A549 (cell line): ENCODE measurements around the gene NYAP2. TPM values are rescaled to one million over a fixed set of nuclear protein-coding genes. Genes with fewer than 3 reads are reported as not detected.

ENCODE experiments used
- ATAC-seq, 2 experiments: fragments of 200-7000 bp in 1 of 2; fragments of >200 bp in 1 of 2; cut with Nextera tagmentation in 1 of 2; cut with Tn5 transposase in 1 of 2; 3 replicates each; pipeline versions ENCODE4 v1.8.0 to v1.9.1; 2018 to 2020; ENCODE audit warnings: mild to moderate bottlenecking in 1 of 2, moderate library complexity in 1 of 2
- CTCF ChIA-PET: fragments of 300-600 bp; sonication (Branson Sonifier 250); formaldehyde crosslinking; extraction: SDS; loops from one replicate; lab custom pipeline; 2021; ENCODE audit warnings: antibody characterized with exemption, inconsistent platforms; lab: Yijun Ruan, JAX
- POLR2A ChIA-PET: fragments of 350-600 bp; formaldehyde crosslinking; extraction: SDS; loops from one replicate; lab custom pipeline; 2021; ENCODE audit warnings: antibody characterized with exemption, inconsistent platforms; lab: Yijun Ruan, JAX
- DNase-seq, 2 experiments: peaks; one replicate each; pipeline versions ENCODE4 v3.0.0 to v3.0.0-alpha.2; 2011 to 2016; ENCODE audit warnings: low read depth in 1 of 2, low spot score in 1 of 2
- FAIRE-seq: peaks from 2 replicates; lab custom pipeline; 2011; peaks lifted over from hg19 to GRCh38; lab: Jason Lieb, UNC
- H3K27ac ChIP-seq, 2 experiments: fragments of >200 bp; sonication (Bioruptor Twin); formaldehyde crosslinking; 3 replicates each; pipeline ENCODE4 v1.5.1; 2016 to 2017
- H3K4me1 ChIP-seq: fragments of >200 bp; sonication (Bioruptor Twin); formaldehyde crosslinking; 3 replicates; pipeline ENCODE4 v1.6.1; 2016
- H3K4me2 ChIP-seq: fragments of >200 bp; sonication (Bioruptor Twin); formaldehyde crosslinking; 3 replicates; pipeline ENCODE4 v1.6.1; 2016
- H3K4me3 ChIP-seq: fragments of >200 bp; sonication (Bioruptor Twin); formaldehyde crosslinking; 3 replicates; pipeline ENCODE4 v1.5.1; 2016
- H3K9me3 ChIP-seq: fragments of >200 bp; sonication (Bioruptor Twin); formaldehyde crosslinking; 3 replicates; pipeline ENCODE4 v1.6.1; 2016
- BCL3 ChIP-seq: fragments of >200 bp; sonication (Bioruptor Twin); formaldehyde crosslinking; IDR thresholded peaks from 3 replicates; pipeline ENCODE4 v1.6.1; 2016
- CEBPB ChIP-seq, 2 experiments: fragments of >200 bp in 1 of 2; sonication (Bioruptor Twin) in 1 of 2; formaldehyde crosslinking in 1 of 2; IDR thresholded peaks; 2 replicates each; pipeline ENCODE4 v1.6.1; 2012 to 2016
- CHD2 ChIP-seq: fragments of 150-350 bp; IDR thresholded peaks from 2 replicates; pipeline ENCODE4 v1.6.1; 2014; ENCODE audit warnings: low read length; ENCODE audit not compliant: partially characterized antibody
- ELK1 ChIP-seq: fragments of 150-350 bp; IDR thresholded peaks from 2 replicates; pipeline ENCODE4 v1.6.1; 2014; ENCODE audit warnings: low read depth, mild to moderate bottlenecking, low read length
- FOSL2 ChIP-seq, 2 experiments: fragments of 450-650 bp in 1 of 2; fragments of >200 bp in 1 of 2; sonication (Bioruptor Twin) in 1 of 2; formaldehyde crosslinking; IDR thresholded peaks; 2 replicates each; pipeline versions ENCODE4 v1.5.0 to v1.6.1; 2016 to 2020; ENCODE audit warnings: mild to moderate bottlenecking in 1 of 2, moderate library complexity in 1 of 2
- FOXS1 ChIP-seq: fragments of 250-450 bp; sonication (Bioruptor Pico); IDR thresholded peaks from 2 replicates; pipeline ENCODE4 v1.5.0; 2020; ENCODE audit warnings: mild to moderate bottlenecking, moderate library complexity
- HOXB13 ChIP-seq: fragments of 250-450 bp; sonication (Bioruptor Pico); IDR thresholded peaks from 2 replicates; pipeline ENCODE4 v1.5.0; 2020; ENCODE audit warnings: low read depth, mild to moderate bottlenecking, moderate library complexity
- KDM1A ChIP-seq: fragments of 200-600 bp; sonication (generic); IDR thresholded peaks from 2 replicates; pipeline ENCODE4 v1.6.1; 2016; ENCODE audit warnings: low read depth, mild to moderate bottlenecking
- PBX3 ChIP-seq: IDR thresholded peaks from 2 replicates; pipeline ENCODE4 v1.6.1; 2012
- RAD21 ChIP-seq, 2 experiments: fragments of >200 bp in 1 of 2; sonication (Bioruptor Twin) in 1 of 2; formaldehyde crosslinking in 1 of 2; IDR thresholded peaks in 1 of 2; conservative IDR thresholded peaks in 1 of 2; 2 replicates in 1 of 2; 3 replicates in 1 of 2; pipeline ENCODE4 v1.6.1; 2012 to 2018; ENCODE audit warnings: inconsistent platforms in 1 of 2
- RCOR1 ChIP-seq: fragments of 150-350 bp; IDR thresholded peaks from 2 replicates; pipeline ENCODE4 v1.6.1; 2014; ENCODE audit warnings: antibody characterized with exemption, low read length, low read depth
- REST ChIP-seq: fragments of 200-600 bp; sonication (generic); IDR thresholded peaks from 2 replicates; pipeline ENCODE4 v1.6.1; 2016; ENCODE audit warnings: antibody characterized with exemption, mild to moderate bottlenecking, moderate library complexity
- USF2 ChIP-seq: fragments of 450-650 bp; IDR thresholded peaks from 2 replicates; pipeline ENCODE4 v1.6.1; 2014; ENCODE audit warnings: antibody characterized with exemption
- ZSCAN20 ChIP-seq: fragments of 250-450 bp; sonication (Bioruptor Pico); IDR thresholded peaks from 2 replicates; pipeline ENCODE4 v1.8.0; 2022; ENCODE audit warnings: mild to moderate bottlenecking, moderate library complexity
- WGBS: methylation state at CpG from one replicate; pipeline ENCODE4 v1.1.6; 2017; ENCODE audit errors: missing lambda C conversion rate; 5-methylcytosine and 5-hydroxymethylcytosine counted together
- polyA plus RNA-seq, 4 experiments: library from polyadenylated mRNA; depleted of rRNA in 3 of 4; stranded (reverse); fragments of >200 nt; fragmentation: RNase III in 1 of 4; extraction: RNeasy Plus Mini Kit Qiagen cat#74134 plus additional on column Dnase treatment in 1 of 4; gene quantifications; 2 replicates in 3 of 4; 3 replicates in 1 of 4; pipeline ENCODE4 v1.2.3, GENCODE V29; 2011 to 2017

NYAP2 gene
- polyA plus RNA-seq, 2 of the 4 experiments (the other 2 are of a cell fraction): 0.01 TPM; not detected in 1

GRCh38 chr2:225495706-225496105 is 96.2 kb downstream of the NYAP2 start (continued):
- TF ChIP-seq USF2 (no peak), RAD21 (conservative IDR thresholded peaks at IDR 0.05 in 1 of 2, IDR thresholded peaks at IDR 0.05 in 1 of 2) (no peak)
- TF ChIP-seq, all 56 proteins: peak for 0

- Histone ChIP-seq H3K27ac (no peak overlapping the region), H3K4me2 (no peak overlapping the region), H3K4me3 (no peak overlapping the region), H3K9me3 (no peaks in the 10 kb centered on the region), H3K4me1 (no peaks in the 10 kb centered on the region)
- TF ChIP-seq CEBPB (IDR thresholded peaks at IDR 0.05): no peak
- no peak for TF ChIP-seq PBX3
- no peak for TF ChIP-seq REST
- POLR2A ChIA-PET: no interaction called here
- no peak for ATAC-seq
- CTCF ChIA-PET: no interaction called here
- 0% methylated on average over 1 of the region's 1 CpG for WGBS
- no peak for FAIRE-seq
- no peak for DNase-seq
Measured at GRCh38 chr2:225496568-225496967, 97.1 kb downstream of the NYAP2 start.

- TF ChIP-seq CHD2 (no peak), BCL3 (no peak), FOXS1 (CRISPR knock-in tag) (no peak), ZSCAN20 (CRISPR knock-in tag) (no peak), FOSL2 (IDR thresholded peaks at IDR 0.05) (no peak), FOSL2 (CRISPR knock-in tag; IDR thresholded peaks at IDR 0.05) (no peak), RAD21 (conservative IDR thresholded peaks at IDR 0.05 in 1 of 2, IDR thresholded peaks at IDR 0.05 in 1 of 2) (no peak), ELK1 (no peak), KDM1A (no peak), RCOR1 (no peak), PBX3 (no peak), HOXB13 (no peak)
- TF ChIP-seq, all 56 proteins: peak for 0
- ChIA-PET POLR2A (no interaction called here), CTCF (no interaction called here)
- WGBS: 69% methylated on average over 3 of the region's 3 CpGs
- DNase-seq (no peak), FAIRE-seq (no peak), ATAC-seq (no peak)
- Histone ChIP-seq H3K4me1 (no peaks in the 10 kb centered on the region), H3K9me3 (no peaks in the 10 kb centered on the region), H3K4me3 (no peak overlapping the region), H3K4me2 (no peak overlapping the region), H3K27ac (no peak overlapping the region)
Measured at GRCh38 chr2:225497166-225497565, 97.7 kb downstream of the NYAP2 start.
